Dermis blood vessel endothelial cell (primary cell): ENCODE data around the gene TECPR1. TPM values are rescaled to one million over a fixed set of nuclear protein-coding genes. Genes with fewer than 3 reads are reported as not detected.
A peak's percentile ranks its signal among the peaks of the same experiment; 100 is the strongest.

ENCODE experiments used
- DNase-seq: peaks from one replicate; pipeline ENCODE4 v3.0.0; 2010
- total RNA-seq: library from RNA; depleted of rRNA; stranded (reverse); fragments of >200 nt; gene quantifications from 2 replicates; pipeline ENCODE4 v1.2.3, GENCODE V29; 2014

TECPR1 gene
- total RNA-seq, 1 donor from 2014 or later = 66.2 TPM

GRCh38 chr7:98248156-98248555 is 3.9 kb downstream of the TECPR1 start:
- no peak for DNase-seq

- DNase-seq = no peak
Observed at GRCh38 chr7:98244871-98245270, 7.2 kb downstream of the TECPR1 start.

GRCh38 chr7:98242934-98243333 is 9.1 kb downstream of the TECPR1 start:
- DNase-seq = no peak

- DNase-seq = no peak
Observed at GRCh38 chr7:98242342-98242741, 9.7 kb downstream of the TECPR1 start.

- DNase-seq = no peak
Observed at GRCh38 chr7:98241674-98242241, 10.3 kb downstream of the TECPR1 start.

GRCh38 chr7:98240961-98241673 is 10.9 kb downstream of the TECPR1 start:
- peak; percentile 79 for DNase-seq

GRCh38 chr7:98238976-98239375 is 13.1 kb downstream of the TECPR1 start:
- no peak for DNase-seq

GRCh38 chr7:98238076-98238475 is 14.0 kb downstream of the TECPR1 start:
- DNase-seq = no peak

- DNase-seq = no peak
Observed at GRCh38 chr7:98236355-98237185, 15.5 kb downstream of the TECPR1 start.

GRCh38 chr7:98235901-98236300 is 16.1 kb downstream of the TECPR1 start:
- DNase-seq = no peak

GRCh38 chr7:98234429-98235147 is 17.4 kb downstream of the TECPR1 start:
- no peak for DNase-seq

- DNase-seq = no peak
Observed at GRCh38 chr7:98233219-98234070, 18.6 kb downstream of the TECPR1 start.

- no peak for DNase-seq
Observed at GRCh38 chr7:98232799-98233198, 19.2 kb downstream of the TECPR1 start.

- DNase-seq = no peak
Observed at GRCh38 chr7:98232263-98232585, 19.8 kb downstream of the TECPR1 start.

- DNase-seq = no peak
Observed at GRCh38 chr7:98231493-98232262, 20.4 kb downstream of the TECPR1 start.

GRCh38 chr7:98230746-98231471 is 21.1 kb downstream of the TECPR1 start:
- DNase-seq = no peak

- DNase-seq = no peak
Observed at GRCh38 chr7:98229991-98230745, 21.9 kb downstream of the TECPR1 start.

GRCh38 chr7:98229441-98229840 is 22.6 kb downstream of the TECPR1 start:
- DNase-seq = no peak

GRCh38 chr7:98228801-98229200 is 23.2 kb downstream of the TECPR1 start:
- no peak for DNase-seq

- no peak for DNase-seq
Observed at GRCh38 chr7:98227939-98228338, 24.1 kb downstream of the TECPR1 start.
